ENCODE results near the gene TOGARAM2.
"Not testable (repeated sequence)": the region's sequence is repeated elsewhere in the genome, so short reads cannot be mapped to it uniquely, and the experiment has no call there.

The TOGARAM2 gene

DNA sequence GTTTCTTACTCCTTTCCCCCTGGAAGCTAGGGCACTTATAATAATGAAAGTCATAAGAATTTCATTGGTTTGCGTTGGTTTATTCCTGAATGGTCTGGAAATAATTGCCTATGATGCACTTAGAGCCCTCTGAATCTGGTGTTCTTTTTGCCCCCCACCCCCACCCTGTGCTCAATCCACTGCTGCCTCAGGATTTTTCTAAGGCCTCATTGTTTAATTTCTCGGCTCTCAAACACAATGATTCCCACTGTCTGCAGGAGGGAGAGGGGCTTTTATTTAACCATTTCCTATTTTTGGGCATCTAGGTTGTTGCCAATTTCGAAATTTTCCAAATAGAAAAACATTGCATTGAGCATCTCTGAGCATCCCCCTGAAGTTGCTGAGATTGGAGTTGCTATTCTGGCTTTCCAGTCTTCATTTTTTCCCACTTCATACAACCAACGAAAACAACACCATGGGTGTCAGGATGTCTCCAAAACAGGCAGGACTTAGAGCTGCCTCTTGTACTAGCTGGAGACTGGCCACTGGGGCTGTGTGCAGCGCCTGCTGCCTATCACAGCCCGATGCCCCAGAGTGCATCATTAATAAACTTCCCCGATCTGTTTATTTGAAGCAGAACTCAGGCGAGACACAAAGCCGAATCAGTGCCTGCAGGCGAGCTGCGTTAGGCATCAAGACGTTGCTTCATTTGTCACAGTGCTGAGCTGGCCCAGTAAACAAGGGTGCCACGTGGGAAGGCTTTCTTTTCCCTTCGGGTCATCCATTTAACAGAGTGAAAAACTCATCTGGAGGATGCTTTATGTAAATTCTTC, 95.0 kb downstream of the TOGARAM2 start:
- DNase-seq (ENCODE audit: low spot score): no peak

DNA sequence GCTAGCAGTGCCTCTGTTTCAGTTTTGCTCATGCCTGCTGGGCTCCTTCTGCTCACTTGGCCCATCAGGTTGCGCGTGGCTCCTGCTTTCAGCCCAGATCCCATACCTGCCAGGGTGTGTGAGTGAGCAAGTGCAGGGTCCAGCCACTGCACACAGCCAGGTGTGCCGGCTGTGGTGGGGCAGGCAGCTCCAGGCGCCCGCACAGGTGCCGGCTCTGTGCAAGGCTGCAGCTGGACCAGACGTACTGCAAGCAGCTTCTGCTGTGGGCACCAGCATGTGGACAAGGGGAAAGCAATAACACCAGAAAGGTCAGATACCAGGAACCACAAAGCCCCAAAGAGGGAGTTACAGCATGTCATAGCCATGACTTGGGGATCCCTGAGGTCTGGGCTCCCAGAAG, 98.8 kb downstream of the TOGARAM2 start:
- no peak for DNase-seq (ENCODE audit: low spot score)

GRCh38 chr2:29080886-29081743, 100.0 kb downstream of the TOGARAM2 start:
- DNase-seq (ENCODE audit: low spot score): no peak

GRCh38 chr2:29082804-29083495, 101.9 kb downstream of the TOGARAM2 start:
- no peak for DNase-seq (ENCODE audit: low spot score)

DNA sequence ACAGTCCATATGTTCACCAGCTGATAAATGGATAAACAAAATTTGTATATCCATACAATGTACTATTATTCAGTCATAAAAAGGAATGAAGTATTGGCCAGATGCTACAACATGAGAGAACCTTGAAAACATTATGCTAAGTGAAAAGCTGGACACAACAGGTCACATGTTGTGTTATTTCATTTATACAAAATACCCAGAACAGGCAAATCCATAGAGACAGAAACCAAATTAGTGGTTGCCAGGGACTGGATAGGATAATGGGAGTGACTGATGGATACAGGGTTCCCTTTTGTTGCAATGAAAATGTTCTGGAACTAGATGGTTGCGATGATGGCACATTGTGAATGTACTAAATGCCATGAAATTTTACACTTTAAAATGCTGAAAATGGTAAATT, 103.5 kb downstream of the TOGARAM2 start:
- no peak for DNase-seq (ENCODE audit: low spot score)

DNA sequence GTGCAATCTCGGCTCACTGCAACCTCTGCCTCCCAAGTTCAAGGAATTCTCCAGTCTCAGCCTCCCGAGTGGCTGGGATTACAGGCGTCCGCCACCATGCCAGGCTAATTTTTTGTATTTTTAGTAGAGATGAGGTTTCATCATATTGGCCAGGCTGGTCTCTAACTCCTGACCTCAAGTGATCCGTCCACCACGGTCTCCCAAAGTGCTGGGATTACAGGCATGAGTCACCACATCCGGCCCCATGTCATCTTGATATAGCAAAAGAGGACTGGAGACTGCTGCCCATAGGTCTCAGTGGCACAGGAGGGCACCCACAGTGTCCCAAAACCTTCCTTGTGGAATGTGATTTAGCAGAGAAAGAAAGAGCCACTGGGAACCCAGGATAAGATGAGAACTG, 109.2 kb downstream of the TOGARAM2 start:
- DNase-seq (ENCODE audit: low spot score): not testable (repeated sequence)

DNA sequence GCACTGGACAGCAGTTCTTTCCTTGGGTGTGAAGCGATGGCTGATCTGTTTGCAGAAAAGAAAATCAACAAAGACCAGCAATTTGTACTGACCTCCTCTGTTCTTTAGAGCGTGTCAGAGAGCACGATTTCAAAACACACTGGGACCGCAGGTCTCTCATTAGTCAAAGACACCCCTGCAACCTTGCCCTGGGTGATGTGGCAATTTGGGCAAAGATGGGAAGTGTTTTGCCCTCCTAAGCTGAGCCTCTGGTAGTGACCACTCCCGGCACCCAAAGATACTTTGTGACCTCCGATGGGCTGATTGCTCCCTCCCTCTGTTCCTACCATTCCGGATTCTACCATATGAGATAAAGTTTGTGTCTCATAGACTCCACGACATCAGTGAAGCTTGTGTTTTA, 115.9 kb downstream of the TOGARAM2 start:
- no peak for DNase-seq (ENCODE audit: low spot score)

- no peak for DNase-seq (ENCODE audit: low spot score)
Observed at GRCh38 chr2:29097569-29097968, 116.5 kb downstream of the TOGARAM2 start.

- DNase-seq (ENCODE audit: low spot score): no peak
Observed at GRCh38 chr2:29100564-29100963, 119.5 kb downstream of the TOGARAM2 start.
